HepG2 (cell line): Measurements from ENCODE around the gene U2AF1L4. TPM values are rescaled to one million over a fixed set of nuclear protein-coding genes. Genes with fewer than 3 reads are reported as not detected.

ENCODE experiments used
- ATAC-seq: fragments of 200-7000 bp; cut with Tn5 transposase; 3 replicates; pipeline ENCODE4 v1.9.1; 2020; ENCODE audit warnings: mild to moderate bottlenecking, moderate library complexity
- BruUV-seq: library from RNA; stranded (reverse); fragments of 400-500 nt; replicated peaks from 2 replicates; lab custom pipeline; 2021; lab: Mats Ljungman, UMichigan
- CTCF ChIA-PET: fragments of 300-600 bp; formaldehyde crosslinking; extraction: SDS; loops from one replicate; lab custom pipeline; 2021; ENCODE audit warnings: low total read pairs, inconsistent platforms, low intra/inter-chr PET ratio; lab: Yijun Ruan, JAX
- POLR2A ChIA-PET: fragments of 350-600 bp; sonication (Branson Sonifier 250); formaldehyde crosslinking; loops from one replicate; lab custom pipeline; 2020; ENCODE audit warnings: antibody characterized with exemption, inconsistent platforms; lab: Yijun Ruan, JAX
- DNase-seq: peaks from one replicate; pipeline ENCODE4 v3.0.0-alpha.2; 2015; ENCODE audit warnings: low spot score
- FAIRE-seq: peaks from 3 replicates; lab custom pipeline; 2011; peaks lifted over from hg19 to GRCh38; lab: Jason Lieb, UNC
- H2AFZ ChIP-seq: one replicate; pipeline ENCODE4 v1.6.1; 2011; ENCODE audit warnings: low read length, inconsistent platforms
- H3K27ac ChIP-seq: fragments of 300-600 bp; 3 replicates; pipeline ENCODE4 v1.8.0; 2011; ENCODE audit warnings: mixed run types, mild to moderate bottlenecking, mixed read lengths, low read length, inconsistent platforms; ENCODE audit not compliant: insufficient read depth; ENCODE audit errors: extremely low read length
- H3K27me3 ChIP-seq, 2 experiments: fragments of 200-600 bp in 1 of 2; 2 replicates in 1 of 2; 3 replicates in 1 of 2; pipeline versions ENCODE4 v1.6.0 to v1.8.0; 2011; ENCODE audit warnings: low read length in 2 of 2, mild to moderate bottlenecking in 2 of 2, moderate library complexity in 2 of 2, inconsistent platforms in 1 of 2; ENCODE audit not compliant: insufficient read depth in 2 of 2, control insufficient read depth in 1 of 2
- H3K36me3 ChIP-seq, 2 experiments: fragments of 200-600 bp in 1 of 2; replicated peaks in 1 of 2; 2 replicates in 1 of 2; 3 replicates in 1 of 2; pipeline versions ENCODE4 v1.5.1 to v1.8.0; 2011; ENCODE audit warnings: low read length in 2 of 2, inconsistent platforms in 1 of 2; ENCODE audit not compliant: insufficient read depth in 2 of 2, control insufficient read depth in 1 of 2
- H3K4me1 ChIP-seq: 2 replicates; pipeline ENCODE4 v1.5.1; 2012; ENCODE audit warnings: low read length, inconsistent platforms; ENCODE audit not compliant: insufficient read depth
- H3K4me2 ChIP-seq: 2 replicates; pipeline ENCODE4 v1.6.0; 2011; ENCODE audit warnings: low read depth, low read length, inconsistent platforms
- H3K4me3 ChIP-seq, 3 experiments: fragments of 200-600 bp in 1 of 3; sonication (generic), shearing (Covaris generic) in 1 of 3; replicated peaks in 1 of 3; 2 replicates each; pipeline ENCODE4 v1.5.1; 2011 to 2016; ENCODE audit warnings: low read length in 3 of 3, inconsistent platforms in 2 of 3, low read depth in 2 of 3, mild to moderate bottlenecking in 2 of 3, control low read depth in 1 of 3, mixed read lengths in 1 of 3; ENCODE audit not compliant: insufficient read depth in 1 of 3
- H3K79me2 ChIP-seq: one replicate; pipeline ENCODE4 v1.6.1; 2011; ENCODE audit warnings: low read length, inconsistent platforms; ENCODE audit not compliant: insufficient read depth
- H3K9ac ChIP-seq: 2 replicates; pipeline ENCODE4 v1.6.0; 2011; ENCODE audit warnings: mild to moderate bottlenecking, low read depth, low read length, inconsistent platforms; ENCODE audit not compliant: insufficient read depth
- H3K9me3 ChIP-seq: 2 replicates; pipeline ENCODE4 v1.5.1; 2012; ENCODE audit warnings: mild to moderate bottlenecking, low read length
- H4K20me1 ChIP-seq: 2 replicates; pipeline ENCODE4 v1.6.0; 2011; ENCODE audit warnings: inconsistent platforms, mild to moderate bottlenecking, low read length, moderate library complexity; ENCODE audit not compliant: insufficient read depth
- CBX2 ChIP-seq, 2 experiments: fragments of 200-600 bp in 1 of 2; sonication (generic); formaldehyde crosslinking in 1 of 2; IDR thresholded peaks; 2 replicates each; pipeline versions ENCODE4 v1.7.0 to v1.8.1; 2018 to 2022; ENCODE audit warnings: low read depth in 2 of 2, low read length in 1 of 2, mild to moderate bottlenecking in 1 of 2, missing genetic modification reagents in 1 of 2
- FOXC1 ChIP-seq: sonication (generic); formaldehyde crosslinking; IDR thresholded peaks from 2 replicates; pipeline ENCODE4 v1.8.0; 2022; ENCODE audit warnings: mild to moderate bottlenecking, missing genetic modification reagents, borderline replicate concordance
- MIER2 ChIP-seq: IDR thresholded peaks from 2 replicates; pipeline ENCODE4 v1.6.1; 2016; ENCODE audit warnings: missing biosample characterization, missing genetic modification reagents
- NFYC ChIP-seq: IDR thresholded peaks from 2 replicates; pipeline ENCODE4 v1.6.1; 2016; ENCODE audit warnings: missing genetic modification reagents, missing compliant biosample characterization
- RORA ChIP-seq: sonication (generic); formaldehyde crosslinking; IDR thresholded peaks from 2 replicates; pipeline ENCODE4 v1.5.0; 2020; ENCODE audit warnings: mild to moderate bottlenecking, missing genetic modification reagents, moderate library complexity
- SNAPC2 ChIP-seq: sonication (generic); formaldehyde crosslinking; IDR thresholded peaks from 2 replicates; pipeline ENCODE4 v1.8.1; 2022; ENCODE audit warnings: mild to moderate bottlenecking, missing genetic modification reagents
- SSRP1 ChIP-seq: IDR thresholded peaks from 2 replicates; pipeline ENCODE4 v1.6.1; 2016; ENCODE audit warnings: control low read depth
- YEATS4 ChIP-seq: sonication (generic); formaldehyde crosslinking; IDR thresholded peaks from 2 replicates; pipeline ENCODE4 v1.4.0; 2020; ENCODE audit warnings: missing genetic modification reagents, borderline replicate concordance
- ZNF75D ChIP-seq: sonication (generic); formaldehyde crosslinking; IDR thresholded peaks from 2 replicates; pipeline ENCODE4 v1.8.1; 2023; ENCODE audit warnings: missing genetic modification reagents, mild to moderate bottlenecking, borderline replicate concordance
- WGBS: methylation state at CpG from one replicate; pipeline ENCODE4 v1.1.6; 2017; ENCODE audit warnings: low lambda C conversion rate; 5-methylcytosine and 5-hydroxymethylcytosine counted together
- in situ Hi-C: cut with HindIII; loops from 2 replicates; pipeline ENCODE4 v1.10.0; 2017; ENCODE audit warnings: low pct_unique_long_range_greater_than_20kb; ENCODE audit not compliant: extremely low pct_ligation_motif_present
- intact Hi-C: fragments of 100-400 bp; cut with micrococcal nuclease; formaldehyde crosslinking; loops from one replicate; pipeline ENCODE4 v1.10.0; 2022; ENCODE audit not compliant: unreplicated experiment
- polyA plus RNA-seq, 8 experiments: library from polyadenylated mRNA; depleted of rRNA in 3 of 8; stranded (reverse) in 7 of 8; unstranded in 1 of 8; fragments of >200 nt; fragmentation: Illumina TruSeq in 4 of 8; extraction: Trizol in 4 of 8; gene quantifications; 2 replicates each; pipeline versions ENCODE4 v1.2.1 to v1.2.3, GENCODE V29; 2011 to 2016; ENCODE audit warnings: low read depth in 4 of 8, missing spikeins in 1 of 8, mixed read lengths in 1 of 8; ENCODE audit not compliant: insufficient read depth in 1 of 8
- total RNA-seq, 5 experiments: library from RNA; depleted of rRNA; stranded (reverse); fragments of >200 nt; fragmentation: Illumina TruSeq; extraction: Trizol; gene quantifications; 2 replicates each; pipeline ENCODE4 v1.2.3, GENCODE V29; 2016; ENCODE audit warnings: low read depth in 1 of 5
- TF ChIP-seq, protein P1 (sequence below): IDR thresholded peaks from 2 replicates; pipeline ENCODE4 v1.6.1; 2016; ENCODE audit warnings: missing compliant biosample characterization, missing genetic modification reagents, borderline replicate concordance
- TF ChIP-seq, protein P2 (sequence below): sonication (generic); formaldehyde crosslinking; IDR thresholded peaks from 2 replicates; pipeline ENCODE4 v1.4.0; 2020; ENCODE audit warnings: missing genetic modification reagents
- TF ChIP-seq, protein P3 (sequence below): sonication (generic); formaldehyde crosslinking; IDR thresholded peaks from 2 replicates; pipeline ENCODE4 v1.5.1; 2020; ENCODE audit warnings: mild to moderate bottlenecking, missing genetic modification reagents, moderate library complexity
- TF ChIP-seq, protein P4 (sequence below): sonication (generic); formaldehyde crosslinking; IDR thresholded peaks from 2 replicates; pipeline ENCODE4 v1.4.0; 2020; ENCODE audit warnings: missing genetic modification reagents

The U2AF1L4 gene
- total and polyA plus RNA-seq, 2 of the 13 experiments (the other 11 are each of a cell fraction or from before 2014, with no cell fraction given): 7.9 to 15.4 TPM

GRCh38 chr19:35708391-35708790, 36.8 kb downstream of the U2AF1L4 start (continued):
- TF ChIP-seq, protein P1, sequence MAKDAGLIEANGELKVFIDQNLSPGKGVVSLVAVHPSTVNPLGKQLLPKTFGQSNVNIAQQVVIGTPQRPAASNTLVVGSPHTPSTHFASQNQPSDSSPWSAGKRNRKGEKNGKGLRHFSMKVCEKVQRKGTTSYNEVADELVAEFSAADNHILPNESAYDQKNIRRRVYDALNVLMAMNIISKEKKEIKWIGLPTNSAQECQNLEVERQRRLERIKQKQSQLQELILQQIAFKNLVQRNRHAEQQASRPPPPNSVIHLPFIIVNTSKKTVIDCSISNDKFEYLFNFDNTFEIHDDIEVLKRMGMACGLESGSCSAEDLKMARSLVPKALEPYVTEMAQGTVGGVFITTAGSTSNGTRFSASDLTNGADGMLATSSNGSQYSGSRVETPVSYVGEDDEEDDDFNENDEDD (CRISPR knock-in tag): no peak
- TF ChIP-seq YEATS4: no peak

DNA sequence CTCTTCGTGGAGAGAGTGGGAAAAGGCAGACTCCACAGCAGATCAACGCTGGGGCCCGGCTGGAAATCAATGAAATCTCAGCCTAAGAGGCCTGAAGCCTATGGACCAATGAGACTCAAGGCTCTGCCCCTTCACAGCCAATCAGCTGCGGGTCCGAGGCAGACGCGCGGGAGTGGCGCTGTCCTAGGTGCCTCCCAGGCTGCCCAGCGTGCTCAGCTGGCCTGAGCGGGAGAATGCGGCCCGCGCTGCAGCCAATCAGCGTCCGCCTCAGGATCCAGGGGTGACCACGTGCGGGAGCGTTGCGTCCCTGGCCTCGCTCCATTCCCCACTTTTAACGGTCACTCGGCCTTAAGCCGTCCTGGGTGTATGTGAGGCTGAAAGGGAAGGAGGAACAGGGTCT, 41.0 kb downstream of the U2AF1L4 start, which contains the start of gene ZBTB32:
Gene ZBTB32, plus strand, starts transcription at position 341 of the 400 bp plus-strand sequence. CDS start 10,069 bp downstream, outside the sequence.
- intact Hi-C loops: no loop called here
- Histone ChIP-seq H3K27me3 (no peaks in the 10 kb centered on the region; a peak in 1 of 5 replicates), H3K4me2 (peak within 1 kb of the TSS; percentile 92; the same call in 1 of the 2 replicates), H3K36me3 (no peaks in the 10 kb centered on the region), H3K27ac (no peak within 1 kb of the TSS), H3K79me2 (no peaks in the 10 kb centered on the region), H3K4me1 (peaks cover 23% of the 10 kb centered on the region), H2AFZ (no peak within 1 kb of the TSS), H3K4me3 (no peak within 1 kb of the TSS), H3K9me3 (no peaks in the 10 kb centered on the region), H4K20me1 (no peaks in the 10 kb centered on the region), H3K9ac (no peak within 1 kb of the TSS)
- WGBS: 89% methylated on average over 16 of the region's 24 CpGs
- in situ Hi-C loops: no loop called here
- DNase-seq: no peak
- no TSS peak for BruUV-seq
- ChIA-PET POLR2A (interaction anchor here (1.1 kb wide), 1 partner anchor 56 kb away, joined by 3 read pairs; the partner anchor contains the start of gene COX6B1), CTCF (no interaction called here)
- ATAC-seq: no peak
- no peak for FAIRE-seq
- TF ChIP-seq SSRP1 (CRISPR knock-in tag): no peak
- TF ChIP-seq, protein P2, sequence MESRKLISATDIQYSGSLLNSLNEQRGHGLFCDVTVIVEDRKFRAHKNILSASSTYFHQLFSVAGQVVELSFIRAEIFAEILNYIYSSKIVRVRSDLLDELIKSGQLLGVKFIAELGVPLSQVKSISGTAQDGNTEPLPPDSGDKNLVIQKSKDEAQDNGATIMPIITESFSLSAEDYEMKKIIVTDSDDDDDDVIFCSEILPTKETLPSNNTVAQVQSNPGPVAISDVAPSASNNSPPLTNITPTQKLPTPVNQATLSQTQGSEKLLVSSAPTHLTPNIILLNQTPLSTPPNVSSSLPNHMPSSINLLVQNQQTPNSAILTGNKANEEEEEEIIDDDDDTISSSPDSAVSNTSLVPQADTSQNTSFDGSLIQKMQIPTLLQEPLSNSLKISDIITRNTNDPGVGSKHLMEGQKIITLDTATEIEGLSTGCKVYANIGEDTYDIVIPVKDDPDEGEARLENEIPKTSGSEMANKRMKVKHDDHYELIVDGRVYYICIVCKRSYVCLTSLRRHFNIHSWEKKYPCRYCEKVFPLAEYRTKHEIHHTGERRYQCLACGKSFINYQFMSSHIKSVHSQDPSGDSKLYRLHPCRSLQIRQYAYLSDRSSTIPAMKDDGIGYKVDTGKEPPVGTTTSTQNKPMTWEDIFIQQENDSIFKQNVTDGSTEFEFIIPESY (CRISPR knock-in tag): peak; percentile 66
- peak; percentile 32; the same call in 1 of the 2 replicates for TF ChIP-seq NFYC (CRISPR knock-in tag)
- TF ChIP-seq, protein P3, sequence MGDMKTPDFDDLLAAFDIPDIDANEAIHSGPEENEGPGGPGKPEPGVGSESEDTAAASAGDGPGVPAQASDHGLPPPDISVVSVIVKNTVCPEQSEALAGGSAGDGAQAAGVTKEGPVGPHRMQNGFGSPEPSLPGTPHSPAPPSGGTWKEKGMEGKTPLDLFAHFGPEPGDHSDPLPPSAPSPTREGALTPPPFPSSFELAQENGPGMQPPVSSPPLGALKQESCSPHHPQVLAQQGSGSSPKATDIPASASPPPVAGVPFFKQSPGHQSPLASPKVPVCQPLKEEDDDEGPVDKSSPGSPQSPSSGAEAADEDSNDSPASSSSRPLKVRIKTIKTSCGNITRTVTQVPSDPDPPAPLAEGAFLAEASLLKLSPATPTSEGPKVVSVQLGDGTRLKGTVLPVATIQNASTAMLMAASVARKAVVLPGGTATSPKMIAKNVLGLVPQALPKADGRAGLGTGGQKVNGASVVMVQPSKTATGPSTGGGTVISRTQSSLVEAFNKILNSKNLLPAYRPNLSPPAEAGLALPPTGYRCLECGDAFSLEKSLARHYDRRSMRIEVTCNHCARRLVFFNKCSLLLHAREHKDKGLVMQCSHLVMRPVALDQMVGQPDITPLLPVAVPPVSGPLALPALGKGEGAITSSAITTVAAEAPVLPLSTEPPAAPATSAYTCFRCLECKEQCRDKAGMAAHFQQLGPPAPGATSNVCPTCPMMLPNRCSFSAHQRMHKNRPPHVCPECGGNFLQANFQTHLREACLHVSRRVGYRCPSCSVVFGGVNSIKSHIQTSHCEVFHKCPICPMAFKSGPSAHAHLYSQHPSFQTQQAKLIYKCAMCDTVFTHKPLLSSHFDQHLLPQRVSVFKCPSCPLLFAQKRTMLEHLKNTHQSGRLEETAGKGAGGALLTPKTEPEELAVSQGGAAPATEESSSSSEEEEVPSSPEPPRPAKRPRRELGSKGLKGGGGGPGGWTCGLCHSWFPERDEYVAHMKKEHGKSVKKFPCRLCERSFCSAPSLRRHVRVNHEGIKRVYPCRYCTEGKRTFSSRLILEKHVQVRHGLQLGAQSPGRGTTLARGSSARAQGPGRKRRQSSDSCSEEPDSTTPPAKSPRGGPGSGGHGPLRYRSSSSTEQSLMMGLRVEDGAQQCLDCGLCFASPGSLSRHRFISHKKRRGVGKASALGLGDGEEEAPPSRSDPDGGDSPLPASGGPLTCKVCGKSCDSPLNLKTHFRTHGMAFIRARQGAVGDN (CRISPR knock-in tag): 0 out of 2 replicates have a peak, but pooled peaks have one; percentile 13
- TF ChIP-seq CBX2 (IDR thresholded peaks at IDR 0.05; ENCODE audit: low read depth, low read length): no peak
- TF ChIP-seq CBX2 (CRISPR knock-in tag; IDR thresholded peaks at IDR 0.05; ENCODE audit: low read depth): no peak
- TF ChIP-seq SNAPC2 (CRISPR knock-in tag): no peak
- no peak for TF ChIP-seq RORA (CRISPR knock-in tag)
- TF ChIP-seq ZNF75D (CRISPR knock-in tag): no peak
- TF ChIP-seq, protein P4, sequence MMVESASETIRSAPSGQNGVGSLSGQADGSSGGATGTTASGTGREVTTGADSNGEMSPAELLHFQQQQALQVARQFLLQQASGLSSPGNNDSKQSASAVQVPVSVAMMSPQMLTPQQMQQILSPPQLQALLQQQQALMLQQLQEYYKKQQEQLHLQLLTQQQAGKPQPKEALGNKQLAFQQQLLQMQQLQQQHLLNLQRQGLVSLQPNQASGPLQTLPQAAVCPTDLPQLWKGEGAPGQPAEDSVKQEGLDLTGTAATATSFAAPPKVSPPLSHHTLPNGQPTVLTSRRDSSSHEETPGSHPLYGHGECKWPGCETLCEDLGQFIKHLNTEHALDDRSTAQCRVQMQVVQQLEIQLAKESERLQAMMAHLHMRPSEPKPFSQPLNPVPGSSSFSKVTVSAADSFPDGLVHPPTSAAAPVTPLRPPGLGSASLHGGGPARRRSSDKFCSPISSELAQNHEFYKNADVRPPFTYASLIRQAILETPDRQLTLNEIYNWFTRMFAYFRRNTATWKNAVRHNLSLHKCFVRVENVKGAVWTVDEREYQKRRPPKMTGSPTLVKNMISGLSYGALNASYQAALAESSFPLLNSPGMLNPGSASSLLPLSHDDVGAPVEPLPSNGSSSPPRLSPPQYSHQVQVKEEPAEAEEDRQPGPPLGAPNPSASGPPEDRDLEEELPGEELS (CRISPR knock-in tag): no peak
- no peak for TF ChIP-seq FOXC1 (CRISPR knock-in tag)
- TF ChIP-seq MIER2: 0 out of 2 replicates have a peak, but pooled peaks have one; percentile 42
